GM23248 (cell line): Measurements from ENCODE around the gene CFAP300.

Experiments used
- EZH2 ChIP-seq: fragments of 200-600 bp; sonication (generic); IDR thresholded peaks from 2 replicates; pipeline ENCODE4 v1.6.1; 2018; ENCODE audit warnings: antibody characterized with exemption, mild to moderate bottlenecking; ENCODE audit not compliant: insufficient read depth, poor library complexity, severe bottlenecking
- EZH2phosphoT487 ChIP-seq: fragments of 200-600 bp; sonication (generic); IDR thresholded peaks from 2 replicates; pipeline ENCODE4 v1.6.1; 2018; ENCODE audit warnings: antibody characterized with exemption, moderate library complexity, mild to moderate bottlenecking, low read depth; ENCODE audit not compliant: insufficient read depth

DNA sequence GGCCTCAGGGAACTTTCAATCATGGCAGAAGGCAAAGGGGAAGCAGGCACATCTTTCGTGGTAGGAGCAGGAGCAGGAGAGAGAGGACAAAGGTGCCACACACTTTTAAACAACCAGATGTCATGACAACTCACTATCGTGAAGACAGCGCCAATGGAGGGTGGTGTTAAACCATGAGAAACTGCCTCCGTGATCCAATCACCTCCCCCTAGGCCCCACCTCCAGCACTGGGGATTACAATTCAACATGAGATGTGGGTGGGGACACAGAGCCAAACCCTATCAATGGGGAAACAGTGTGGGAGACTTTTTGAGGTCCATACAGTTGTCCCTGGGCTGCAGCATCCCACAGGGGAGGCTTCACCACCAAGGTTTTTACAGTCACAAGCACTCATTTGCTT, 41.9 kb upstream of the CFAP300 start:
- TF ChIP-seq EZH2 (no peak), EZH2phosphoT487 (no peak)
